Nephron progenitor cell (in vitro differentiated cells): ENCODE data around the gene C16orf46.

Experiments used
- DNase-seq: peaks from one replicate; pipeline ENCODE4 v3.0.0; 2021
- H3K27ac Mint-ChIP-seq: 2 replicates; pipeline ENCODE4 v1.8.0; 2021; ENCODE audit warnings: mild to moderate bottlenecking, moderate library complexity, mixed read lengths
- H3K27me3 Mint-ChIP-seq: 2 replicates; pipeline ENCODE4 v1.8.0; 2021; ENCODE audit warnings: mild to moderate bottlenecking, low read depth, mixed read lengths; ENCODE audit not compliant: poor library complexity
- H3K36me3 Mint-ChIP-seq: 2 replicates; pipeline ENCODE4 v1.8.0; 2021; ENCODE audit warnings: low read depth, mixed read lengths
- H3K4me1 Mint-ChIP-seq: 2 replicates; pipeline ENCODE4 v1.8.0; 2021; ENCODE audit warnings: mixed read lengths
- H3K4me3 Mint-ChIP-seq: 2 replicates; pipeline ENCODE4 v1.8.0; 2021; ENCODE audit warnings: mild to moderate bottlenecking, moderate library complexity, mixed read lengths
- H3K9me3 Mint-ChIP-seq: 2 replicates; pipeline ENCODE4 v1.8.0; 2021; ENCODE audit warnings: mild to moderate bottlenecking, moderate library complexity, mixed read lengths
- TF ChIP-seq, protein P1 (sequence below): fragments of 200-600 bp; sonication (generic); IDR thresholded peaks from 2 replicates; pipeline ENCODE4 v1.5.0; 2021; ENCODE audit warnings: antibody characterized with exemption

The C16orf46 gene

DNA sequence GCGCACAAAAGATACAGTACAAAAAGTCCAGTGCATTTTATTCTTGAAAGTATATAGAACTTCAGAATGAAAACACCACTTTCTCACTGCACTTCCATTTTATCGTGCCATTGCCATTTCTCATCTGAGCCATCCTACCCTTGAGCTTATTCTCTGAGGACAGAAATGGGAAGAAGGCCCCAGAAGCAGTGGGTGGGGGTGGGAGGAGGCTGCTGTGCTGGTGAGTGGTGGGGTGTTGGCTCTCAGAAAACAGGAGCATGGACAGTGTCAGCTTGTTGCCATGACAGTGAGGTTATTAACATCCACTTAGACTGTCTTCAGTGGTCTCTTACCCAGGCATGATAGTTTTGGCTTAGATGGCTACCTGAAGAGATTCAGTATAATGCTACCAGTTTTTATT is 36.9 kb downstream of the C16orf46 start:
- H3K27me3 Mint-ChIP-seq, result no peaks in the 10 kb centered on the region
- H3K4me1 Mint-ChIP-seq, result peaks cover 24% of the 10 kb centered on the region
- peaks cover 70% of the 10 kb centered on the region for H3K36me3 Mint-ChIP-seq
- no peak overlapping the region for H3K4me3 Mint-ChIP-seq
- H3K27ac Mint-ChIP-seq, result peak overlapping the region; percentile 9
- TF ChIP-seq, protein P1, sequence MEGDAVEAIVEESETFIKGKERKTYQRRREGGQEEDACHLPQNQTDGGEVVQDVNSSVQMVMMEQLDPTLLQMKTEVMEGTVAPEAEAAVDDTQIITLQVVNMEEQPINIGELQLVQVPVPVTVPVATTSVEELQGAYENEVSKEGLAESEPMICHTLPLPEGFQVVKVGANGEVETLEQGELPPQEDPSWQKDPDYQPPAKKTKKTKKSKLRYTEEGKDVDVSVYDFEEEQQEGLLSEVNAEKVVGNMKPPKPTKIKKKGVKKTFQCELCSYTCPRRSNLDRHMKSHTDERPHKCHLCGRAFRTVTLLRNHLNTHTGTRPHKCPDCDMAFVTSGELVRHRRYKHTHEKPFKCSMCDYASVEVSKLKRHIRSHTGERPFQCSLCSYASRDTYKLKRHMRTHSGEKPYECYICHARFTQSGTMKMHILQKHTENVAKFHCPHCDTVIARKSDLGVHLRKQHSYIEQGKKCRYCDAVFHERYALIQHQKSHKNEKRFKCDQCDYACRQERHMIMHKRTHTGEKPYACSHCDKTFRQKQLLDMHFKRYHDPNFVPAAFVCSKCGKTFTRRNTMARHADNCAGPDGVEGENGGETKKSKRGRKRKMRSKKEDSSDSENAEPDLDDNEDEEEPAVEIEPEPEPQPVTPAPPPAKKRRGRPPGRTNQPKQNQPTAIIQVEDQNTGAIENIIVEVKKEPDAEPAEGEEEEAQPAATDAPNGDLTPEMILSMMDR, result no peak
- no peak for DNase-seq
- H3K9me3 Mint-ChIP-seq, result no peaks in the 10 kb centered on the region

DNA sequence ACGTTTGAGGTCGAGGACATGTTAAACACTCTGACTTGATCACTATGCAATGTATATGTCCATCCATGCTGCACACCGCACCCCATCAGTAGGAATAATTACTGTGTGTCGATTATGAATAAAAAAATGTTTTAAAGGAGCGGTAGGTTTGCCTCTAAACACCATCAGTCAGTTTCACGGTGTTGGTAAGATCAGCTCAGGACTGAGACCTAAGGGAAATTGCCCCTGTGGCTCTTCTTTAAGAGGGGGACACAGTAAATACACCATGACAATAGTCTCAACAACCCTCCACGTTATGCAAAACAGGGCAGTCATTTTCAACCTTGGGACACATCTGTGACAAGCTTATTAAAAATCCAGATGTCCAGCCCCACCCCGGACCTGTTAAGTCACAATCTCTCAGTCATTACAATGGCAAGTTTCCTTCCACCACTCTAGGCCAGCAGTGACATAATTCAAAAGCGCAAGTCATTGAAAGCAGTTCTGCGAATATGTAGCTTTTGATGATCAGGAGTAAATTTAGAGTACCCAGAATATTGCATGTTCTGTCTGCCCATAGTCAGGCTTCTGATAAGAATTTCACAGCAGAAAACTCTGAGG is 40.2 kb downstream of the C16orf46 start:
- TF ChIP-seq, protein P1, result no peak
- Mint-ChIP-seq H3K36me3 (peaks cover 55% of the 10 kb centered on the region), H3K4me1 (peaks cover 24% of the 10 kb centered on the region), H3K27ac (no peak overlapping the region), H3K4me3 (peak overlapping the region; percentile 90), H3K9me3 (peaks cover 6% of the 10 kb centered on the region), H3K27me3 (no peaks in the 10 kb centered on the region)
- no peak for DNase-seq

DNA sequence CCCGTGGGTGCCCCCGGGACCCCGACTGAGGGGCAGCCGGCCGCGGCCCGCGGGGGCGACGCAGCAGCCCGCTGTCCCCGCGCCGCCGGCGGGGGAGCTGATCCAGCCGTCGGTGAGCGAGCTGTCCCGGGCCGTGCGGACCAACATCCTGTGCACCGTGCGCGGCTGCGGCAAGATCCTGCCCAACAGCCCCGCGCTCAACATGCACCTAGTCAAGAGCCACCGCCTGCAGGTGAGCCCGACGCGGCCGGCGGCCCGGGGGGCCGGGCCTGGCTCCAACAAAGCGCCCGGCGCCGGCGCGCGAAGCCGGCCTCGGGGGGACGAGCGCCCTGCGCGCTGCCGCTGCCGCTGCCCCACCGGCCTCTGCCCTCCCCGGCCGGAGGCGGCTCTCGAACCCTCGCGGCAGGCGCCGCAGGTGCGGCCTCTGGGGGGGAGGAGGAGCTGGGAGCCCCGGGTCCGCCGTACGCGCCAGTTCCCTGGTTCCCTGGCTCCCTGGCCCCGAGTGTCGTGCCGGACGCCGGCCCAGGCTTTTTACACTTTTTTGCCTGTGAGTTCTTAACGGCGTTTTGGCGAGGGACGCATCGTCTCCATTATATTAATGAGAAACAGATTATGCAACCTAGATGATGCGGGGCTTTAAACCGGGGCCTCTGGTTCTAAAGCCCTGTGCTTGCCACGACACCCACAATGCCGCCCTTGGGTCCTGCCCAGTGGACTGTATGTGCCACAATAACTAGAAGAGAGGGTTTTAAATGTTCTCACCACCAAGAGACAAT is 40.9 kb downstream of the C16orf46 start:
- peaks cover 6% of the 10 kb centered on the region for H3K9me3 Mint-ChIP-seq

GRCh38 chr16:81035398-81035974 is 41.6 kb downstream of the C16orf46 start, which contains the start of gene ATMIN:
TSS of gene ATMIN (plus strand) at chr16:81035842. CDS start at chr16:81035871, 29 bp downstream.
- peak; percentile 92 for DNase-seq
- no peak within 1 kb of the TSS for H3K27ac Mint-ChIP-seq
- no peaks in the 10 kb centered on the region for H3K27me3 Mint-ChIP-seq
- TF ChIP-seq, protein P1, result peak; percentile 81
- H3K36me3 Mint-ChIP-seq, result peaks cover 48% of the 10 kb centered on the region
- peaks cover 6% of the 10 kb centered on the region for H3K9me3 Mint-ChIP-seq
- peaks cover 24% of the 10 kb centered on the region for H3K4me1 Mint-ChIP-seq
- peak within 1 kb of the TSS; percentile 90 for H3K4me3 Mint-ChIP-seq

More for the DNA sequence above, 40.9 kb downstream of the C16orf46 start:
- Mint-ChIP-seq H3K4me1 (peaks cover 24% of the 10 kb centered on the region), H3K27me3 (no peaks in the 10 kb centered on the region), H3K4me3 (peak overlapping the region; percentile 90), H3K36me3 (peaks cover 52% of the 10 kb centered on the region), H3K27ac (no peak overlapping the region)
- peak; percentile 54 for DNase-seq
- TF ChIP-seq, protein P1, result no peak

DNA sequence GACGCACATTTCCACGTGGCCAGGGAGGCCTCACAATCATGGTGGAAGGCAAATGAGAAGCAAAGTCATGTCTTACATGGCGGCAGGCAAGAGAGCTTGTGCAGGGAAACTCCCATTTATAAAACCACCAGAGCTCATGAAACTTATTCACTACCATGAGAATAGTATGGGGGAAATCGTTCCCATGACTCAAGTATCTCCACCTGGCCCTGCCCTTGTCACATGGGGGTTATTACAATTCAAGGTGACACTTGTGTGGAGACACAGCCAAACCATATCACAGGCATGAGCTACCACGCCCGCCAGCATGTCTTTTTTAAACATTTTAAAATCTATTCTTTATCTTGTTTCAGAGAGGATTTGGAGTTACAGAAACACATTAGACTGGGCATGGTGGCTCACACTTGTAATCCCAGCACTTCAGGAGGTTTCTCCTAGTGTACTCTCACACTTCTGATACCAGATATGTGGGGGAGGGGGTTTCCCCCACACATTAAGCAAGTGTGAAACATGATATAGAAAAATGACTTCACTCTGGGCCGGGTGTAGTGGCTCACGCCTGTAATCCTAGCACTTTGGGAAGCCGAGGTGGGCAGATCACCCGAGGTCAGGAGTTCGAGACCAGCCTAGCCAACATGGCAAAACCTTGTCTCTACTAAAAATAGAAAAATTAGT is 47.0 kb downstream of the C16orf46 start:
- DNase-seq, result no peak
- TF ChIP-seq, protein P1, result no peak
- Mint-ChIP-seq H3K36me3 (peaks cover 49% of the 10 kb centered on the region), H3K27ac (no peak overlapping the region), H3K27me3 (no peaks in the 10 kb centered on the region), H3K4me1 (no peaks in the 10 kb centered on the region), H3K9me3 (peaks cover 6% of the 10 kb centered on the region), H3K4me3 (no peak overlapping the region)
